H9 (cell line): ENCODE measurements around the gene IGSF3. TPM values are rescaled to one million over a fixed set of nuclear protein-coding genes. Genes with fewer than 3 reads are reported as not detected.
"Not testable (repeated sequence)": the region's sequence is repeated elsewhere in the genome, so short reads cannot be mapped to it uniquely, and the experiment has no call there.

Experiments
- DNase-seq: peaks from one replicate; pipeline ENCODE4 v3.0.0-alpha.2; 2017
- H2AFZ ChIP-seq: one replicate; pipeline ENCODE4 v1.6.1; 2013; ENCODE audit warnings: mild to moderate bottlenecking, low read length, control low read depth, moderate library complexity
- H2AK5ac ChIP-seq: 2 replicates; pipeline ENCODE4 v1.6.1; 2013; ENCODE audit warnings: low read length, control low read depth, mixed read lengths; ENCODE audit not compliant: insufficient read length
- H2BK120ac ChIP-seq: one replicate; pipeline ENCODE4 v1.6.1; 2013; ENCODE audit warnings: low read depth, mild to moderate bottlenecking, low read length, control low read depth, inconsistent platforms; ENCODE audit not compliant: poor library complexity, severe bottlenecking
- H2BK12ac ChIP-seq: 2 replicates; pipeline ENCODE4 v1.6.1; 2013; ENCODE audit warnings: low read length, control low read depth, mixed read lengths, low read depth; ENCODE audit not compliant: insufficient read length
- H2BK15ac ChIP-seq: 2 replicates; pipeline ENCODE4 v1.6.1; 2013; ENCODE audit warnings: low read depth, low read length, control low read depth
- H2BK20ac ChIP-seq: one replicate; pipeline ENCODE4 v1.6.1; 2013; ENCODE audit warnings: low read depth, mild to moderate bottlenecking, low read length, control low read depth, inconsistent platforms; ENCODE audit not compliant: poor library complexity, severe bottlenecking
- H2BK5ac ChIP-seq: 2 replicates; pipeline ENCODE4 v1.6.1; 2013; ENCODE audit warnings: low read length, control low read depth, mixed read lengths; ENCODE audit not compliant: insufficient read length
- H3K14ac ChIP-seq: 2 replicates; pipeline ENCODE4 v1.6.1; 2013; ENCODE audit warnings: low read length, control low read depth; ENCODE audit not compliant: insufficient read depth
- H3K18ac ChIP-seq: 2 replicates; pipeline ENCODE4 v1.6.1; 2013; ENCODE audit warnings: low read depth, mild to moderate bottlenecking, mixed read lengths, low read length, control low read depth; ENCODE audit not compliant: insufficient read length
- H3K23ac ChIP-seq: 2 replicates; pipeline ENCODE4 v1.6.1; 2013; ENCODE audit warnings: low read length, control low read depth, mixed read lengths, low read depth; ENCODE audit not compliant: insufficient read length
- H3K23me2 ChIP-seq: 2 replicates; pipeline ENCODE4 v1.6.1; 2013; ENCODE audit warnings: low read depth, mild to moderate bottlenecking, mixed read lengths, low read length, control low read depth; ENCODE audit not compliant: insufficient read length, poor library complexity, severe bottlenecking
- H3K27ac ChIP-seq: 2 replicates; pipeline ENCODE4 v1.5.1; 2013; ENCODE audit warnings: low read length, control low read depth, mixed read lengths, low read depth; ENCODE audit not compliant: insufficient read length
- H3K27me3 ChIP-seq: 2 replicates; pipeline ENCODE4 v1.6.1; 2013; ENCODE audit warnings: low read length, control low read depth, inconsistent platforms; ENCODE audit not compliant: insufficient read depth
- H3K4ac ChIP-seq: 2 replicates; pipeline ENCODE4 v1.6.1; 2013; ENCODE audit warnings: low read depth, mild to moderate bottlenecking, control low read depth, inconsistent platforms, low read length, moderate library complexity
- H3K4me1 ChIP-seq: 2 replicates; pipeline ENCODE4 v1.6.1; 2013; ENCODE audit warnings: low read length, control low read depth, inconsistent platforms; ENCODE audit not compliant: insufficient read depth
- H3K4me2 ChIP-seq: 2 replicates; pipeline ENCODE4 v1.6.1; 2013; ENCODE audit warnings: low read length, control low read depth, mixed read lengths; ENCODE audit not compliant: insufficient read length, insufficient read depth
- H3K56ac ChIP-seq: 2 replicates; pipeline ENCODE4 v1.6.1; 2013; ENCODE audit warnings: low read depth, mild to moderate bottlenecking, mixed read lengths, low read length, control low read depth; ENCODE audit not compliant: insufficient read length
- H3K79me1 ChIP-seq: 2 replicates; pipeline ENCODE4 v1.6.1; 2013; ENCODE audit warnings: low read depth, mild to moderate bottlenecking, moderate library complexity, low read length, control low read depth, inconsistent platforms; ENCODE audit not compliant: insufficient read depth, poor library complexity, severe bottlenecking
- H3K79me2 ChIP-seq: 2 replicates; pipeline ENCODE4 v1.6.1; 2013; ENCODE audit warnings: low read length, control low read depth, inconsistent platforms; ENCODE audit not compliant: insufficient read depth
- H3K9ac ChIP-seq: 2 replicates; pipeline ENCODE4 v1.6.1; 2013; ENCODE audit warnings: low read length, control low read depth, mixed read lengths; ENCODE audit not compliant: insufficient read length; ENCODE audit errors: extremely low read depth
- H3K9me3 ChIP-seq: one replicate; pipeline ENCODE4 v1.6.1; 2013; ENCODE audit warnings: low read depth, low read length, inconsistent platforms; ENCODE audit not compliant: control insufficient read depth
- H3T11ph ChIP-seq: one replicate; pipeline ENCODE4 v1.6.1; 2013; ENCODE audit warnings: mild to moderate bottlenecking, low read length, control low read depth, inconsistent platforms
- H4K20me1 ChIP-seq: one replicate; pipeline ENCODE4 v1.6.1; 2013; ENCODE audit not compliant: control insufficient read depth, insufficient read length, insufficient read depth
- H4K5ac ChIP-seq: 2 replicates; pipeline ENCODE4 v1.6.1; 2013; ENCODE audit warnings: low read depth, mild to moderate bottlenecking, mixed read lengths, low read length, control low read depth; ENCODE audit not compliant: insufficient read length
- H4K8ac ChIP-seq: replicated peaks from 2 replicates; pipeline ENCODE4 v1.6.1; 2013; ENCODE audit warnings: low read length, control low read depth, mixed read lengths, low read depth; ENCODE audit not compliant: insufficient read length
- H4K91ac ChIP-seq: 2 replicates; pipeline ENCODE4 v1.6.1; 2013; ENCODE audit warnings: low read depth, mild to moderate bottlenecking, moderate library complexity, mixed read lengths, low read length, control low read depth; ENCODE audit not compliant: insufficient read length
- H3K27ac Mint-ChIP-seq, 3 experiments: 2 replicates in 2 of 3; 3 replicates in 1 of 3; pipeline ENCODE4 v1.8.0; 2020 to 2021; ENCODE audit warnings: mixed read lengths in 3 of 3, mild to moderate bottlenecking in 1 of 3, moderate library complexity in 1 of 3
- H3K27me3 Mint-ChIP-seq: 2 replicates; pipeline ENCODE4 v1.8.0; 2021; ENCODE audit warnings: low read depth, mild to moderate bottlenecking, moderate library complexity, mixed read lengths
- H3K36me3 Mint-ChIP-seq, 3 experiments: 2 replicates in 2 of 3; 3 replicates in 1 of 3; pipeline ENCODE4 v1.8.0; 2020 to 2021; ENCODE audit warnings: low read depth in 3 of 3, mixed read lengths in 3 of 3; ENCODE audit not compliant: insufficient read depth in 1 of 3
- H3K4me1 Mint-ChIP-seq, 2 experiments: 2 replicates each; pipeline ENCODE4 v1.8.0; 2020; ENCODE audit warnings: mixed read lengths in 2 of 2
- H3K4me3 Mint-ChIP-seq, 2 experiments: 2 replicates in 1 of 2; 3 replicates in 1 of 2; pipeline ENCODE4 v1.8.0; 2020 to 2021; ENCODE audit warnings: mild to moderate bottlenecking in 2 of 2, mixed read lengths in 2 of 2, moderate library complexity in 1 of 2
- H3K9me3 Mint-ChIP-seq, 2 experiments: 2 replicates in 1 of 2; 3 replicates in 1 of 2; pipeline ENCODE4 v1.8.0; 2020; ENCODE audit warnings: mild to moderate bottlenecking in 2 of 2, mixed read lengths in 2 of 2, moderate library complexity in 1 of 2
- WGBS: extraction: QIAGEN DNeasy Blood & Tissue Kit; methylation state at CpG from one replicate; pipeline ENCODE4 v1.1.7; 2013; ENCODE audit warnings: missing lambda C conversion rate, low lambda C conversion rate, mixed read lengths; ENCODE audit not compliant: insufficient read length; ENCODE audit errors: extremely low coverage; 5-methylcytosine and 5-hydroxymethylcytosine counted together
- total RNA-seq: library from RNA; stranded (reverse); gene quantifications from 2 replicates; pipeline ENCODE4 v1.2.1, GENCODE V29; 2021

Gene IGSF3
- total RNA-seq, 1 experiment from 2014 or later = 19.1 TPM

DNA sequence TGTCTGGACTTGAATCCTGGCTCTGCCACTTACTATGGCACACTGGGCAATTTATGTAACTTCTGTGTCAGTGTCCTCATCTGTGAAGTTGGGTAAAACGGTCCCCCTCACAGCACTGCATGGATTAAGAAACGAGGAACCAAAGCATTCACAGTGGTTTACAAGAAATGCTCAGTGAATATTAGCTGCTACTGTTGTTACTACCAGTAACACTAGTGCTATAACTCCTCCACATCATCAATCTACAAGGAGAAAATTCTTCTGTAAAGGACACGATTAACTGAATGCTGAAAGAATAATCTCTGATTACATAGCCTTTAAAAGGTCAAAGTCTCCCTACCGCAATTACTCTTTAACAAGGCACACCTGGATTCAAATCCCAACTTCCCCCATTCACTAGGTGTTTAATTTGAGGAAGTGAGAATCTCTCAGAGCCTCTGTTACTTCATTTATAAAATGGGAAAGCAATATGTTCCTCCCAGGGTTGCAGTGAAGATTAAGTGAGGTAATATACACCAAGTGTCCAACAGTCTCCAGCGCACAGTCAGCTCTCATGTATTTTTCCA lies 70.7 kb downstream of the IGSF3 start:
- not testable (repeated sequence) for H2AK5ac ChIP-seq, H4K91ac ChIP-seq, H2AFZ ChIP-seq, H2BK15ac ChIP-seq, H2BK5ac ChIP-seq, H3K56ac ChIP-seq, H2BK12ac ChIP-seq, H2BK120ac ChIP-seq, H3K4ac ChIP-seq, H4K20me1 ChIP-seq, H3K79me1 ChIP-seq, H4K8ac ChIP-seq, H3K9me3 Mint-ChIP-seq, H3K27ac ChIP-seq, H3T11ph ChIP-seq, H3K23ac ChIP-seq, H3K36me3 Mint-ChIP-seq, H3K27ac Mint-ChIP-seq, H3K4me3 Mint-ChIP-seq, H2BK20ac ChIP-seq, H3K4me1 ChIP-seq, H4K5ac ChIP-seq, H3K27me3 Mint-ChIP-seq, DNase-seq, H3K4me2 ChIP-seq, H3K23me2 ChIP-seq, H3K27me3 ChIP-seq, H3K9ac ChIP-seq, H3K18ac ChIP-seq, H3K79me2 ChIP-seq, H3K9me3 ChIP-seq, H3K14ac ChIP-seq
- peaks cover 23% of the 10 kb centered on the region in 2 experiments for H3K4me1 Mint-ChIP-seq
- WGBS = no CpG with 5 or more reads among the region's 5 CpGs
